HG03432 (cell line): ENCODE results near the gene IL18RAP.

Experiments
- ATAC-seq: cut with Tn5 transposase; IDR thresholded peaks from one replicate; pipeline ENCODE4 v1.9.1; 2021; ENCODE audit warnings: mild to moderate bottlenecking, moderate library complexity; ENCODE audit not compliant: unreplicated experiment

Gene IL18RAP

GRCh38 chr2:102421890-102422759, 835 bp upstream of the IL18RAP start:
- no peak for ATAC-seq

DNA sequence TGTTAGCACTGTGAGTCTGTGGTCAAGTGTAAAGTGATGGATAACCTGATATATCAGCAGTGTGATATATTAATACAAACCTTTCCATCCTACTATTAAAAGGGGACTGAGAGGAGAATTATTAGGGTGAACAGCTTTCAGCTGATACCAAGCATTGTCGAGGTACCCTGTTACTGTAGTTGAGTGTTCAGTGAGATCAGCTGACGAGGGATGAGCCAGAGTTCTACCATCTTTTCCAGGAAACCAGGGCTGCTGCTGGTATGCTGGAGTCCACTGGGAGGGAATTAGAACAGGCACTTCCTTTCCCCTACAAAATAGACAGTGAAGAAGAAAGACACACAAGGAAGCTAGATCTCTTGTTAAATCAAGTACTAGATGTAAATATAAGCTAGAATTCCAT, 408 bp downstream of the IL18RAP start:
- no peak for ATAC-seq

DNA sequence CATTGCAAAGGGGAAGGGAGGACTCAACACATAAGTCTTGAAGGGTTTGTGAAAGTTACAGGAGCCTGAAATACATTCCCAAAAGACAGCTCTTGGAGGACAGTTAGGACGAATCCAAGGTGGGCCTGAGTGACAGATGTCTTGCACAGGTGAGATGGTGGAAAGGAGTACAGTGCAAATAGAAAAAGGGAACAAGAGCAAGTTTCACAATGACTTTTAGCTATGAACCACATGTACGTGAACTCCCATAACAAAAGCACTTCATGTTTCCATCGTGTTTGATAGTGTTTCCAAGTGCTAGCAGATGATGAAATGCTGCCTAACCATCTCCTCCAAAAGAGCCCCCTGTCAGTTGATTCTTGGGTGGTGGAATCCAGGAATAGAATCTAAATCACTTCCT, 1.8 kb downstream of the IL18RAP start:
- ATAC-seq: peak; percentile 94

DNA sequence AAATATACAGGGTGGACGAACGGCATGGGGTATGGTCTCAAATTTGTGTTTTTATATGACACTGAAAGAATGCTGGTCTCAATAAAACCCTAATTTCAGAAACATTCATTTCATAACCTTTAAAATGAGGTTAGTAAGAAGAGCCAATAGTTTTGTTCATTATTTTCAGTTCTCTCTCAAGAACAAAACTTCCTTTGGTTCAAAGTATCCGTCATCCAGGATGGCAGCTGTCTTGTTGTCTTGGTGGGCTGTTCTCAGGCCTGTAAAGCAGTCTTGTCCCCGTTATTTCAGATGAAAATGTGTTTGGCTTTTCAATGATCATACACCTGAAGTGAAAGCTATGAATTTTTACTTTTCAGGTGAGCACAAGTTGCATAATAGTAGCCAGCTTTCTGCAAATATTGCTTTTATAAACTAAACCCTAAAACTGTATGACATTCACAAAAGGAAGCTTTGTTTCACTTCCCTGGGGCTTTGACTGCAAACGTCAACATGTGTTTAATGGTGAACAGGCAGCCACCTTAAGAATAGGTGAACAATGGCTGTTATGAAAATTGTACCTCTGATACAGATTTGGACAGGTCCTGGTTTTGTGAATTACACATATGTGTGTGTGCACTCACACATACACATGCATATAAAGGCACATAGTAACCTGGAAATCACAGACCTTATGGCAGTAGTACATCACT, 2.6 kb downstream of the IL18RAP start:
- peak; percentile 40 for ATAC-seq

DNA sequence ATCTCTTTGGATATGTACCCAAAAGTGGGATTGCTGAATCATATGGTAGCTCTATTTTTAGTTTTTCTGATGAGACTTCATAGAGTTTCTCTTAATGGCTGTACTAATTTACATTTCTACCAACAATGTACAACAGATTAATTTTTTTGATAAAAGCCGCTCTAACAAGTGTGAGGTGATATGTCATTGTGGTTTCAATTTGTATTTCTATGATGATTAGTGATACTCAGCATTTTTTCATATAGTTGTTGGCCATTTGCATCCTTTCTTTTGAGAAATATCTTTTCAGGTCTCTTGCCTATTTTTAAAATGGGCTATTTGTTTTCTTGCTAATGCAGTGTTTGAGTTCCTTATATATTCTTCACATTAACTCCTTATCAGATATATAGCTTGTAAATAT, 4.3 kb downstream of the IL18RAP start:
- no peak for ATAC-seq

DNA sequence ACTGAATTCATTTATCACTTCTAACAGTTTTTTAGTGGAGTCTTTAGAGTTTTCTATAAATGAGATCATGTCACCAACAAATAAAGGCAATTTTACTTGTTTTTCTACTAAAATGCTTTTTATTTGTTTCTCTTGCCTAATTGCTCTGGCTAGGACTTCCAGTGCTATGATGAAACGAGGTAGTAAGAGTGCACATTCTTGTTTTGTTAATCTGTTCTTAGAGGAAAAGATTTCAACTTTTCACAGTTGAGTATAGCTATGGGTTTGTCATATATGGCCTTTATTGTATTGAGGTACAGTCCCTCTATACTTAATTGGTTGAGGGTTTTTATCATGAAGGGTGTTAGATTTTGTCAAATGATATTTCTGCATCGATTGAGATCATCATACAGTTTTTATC, 5.6 kb downstream of the IL18RAP start:
- ATAC-seq: no peak

DNA sequence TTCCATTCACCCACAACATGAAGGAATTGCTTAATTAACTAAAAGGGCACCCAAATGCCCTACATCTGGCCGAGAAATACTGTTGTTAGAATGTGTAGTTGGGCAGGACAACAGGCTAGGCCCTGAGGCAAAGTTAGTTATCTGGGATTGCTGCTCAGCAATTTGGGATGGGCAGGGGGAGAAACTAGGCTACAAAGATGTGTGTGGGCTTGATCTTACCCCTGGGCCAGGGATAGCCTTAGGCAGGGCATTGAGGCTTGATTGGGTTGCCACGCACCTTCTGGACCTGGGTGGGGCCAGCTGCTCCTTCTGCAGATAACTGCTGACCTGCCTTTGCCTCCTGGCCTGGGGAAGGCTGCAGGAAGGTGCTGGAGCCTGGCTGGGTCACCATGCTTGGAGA, 9.4 kb downstream of the IL18RAP start:
- ATAC-seq: no peak

GRCh38 chr2:102433973-102434654, 11.2 kb downstream of the IL18RAP start:
- ATAC-seq: no peak

DNA sequence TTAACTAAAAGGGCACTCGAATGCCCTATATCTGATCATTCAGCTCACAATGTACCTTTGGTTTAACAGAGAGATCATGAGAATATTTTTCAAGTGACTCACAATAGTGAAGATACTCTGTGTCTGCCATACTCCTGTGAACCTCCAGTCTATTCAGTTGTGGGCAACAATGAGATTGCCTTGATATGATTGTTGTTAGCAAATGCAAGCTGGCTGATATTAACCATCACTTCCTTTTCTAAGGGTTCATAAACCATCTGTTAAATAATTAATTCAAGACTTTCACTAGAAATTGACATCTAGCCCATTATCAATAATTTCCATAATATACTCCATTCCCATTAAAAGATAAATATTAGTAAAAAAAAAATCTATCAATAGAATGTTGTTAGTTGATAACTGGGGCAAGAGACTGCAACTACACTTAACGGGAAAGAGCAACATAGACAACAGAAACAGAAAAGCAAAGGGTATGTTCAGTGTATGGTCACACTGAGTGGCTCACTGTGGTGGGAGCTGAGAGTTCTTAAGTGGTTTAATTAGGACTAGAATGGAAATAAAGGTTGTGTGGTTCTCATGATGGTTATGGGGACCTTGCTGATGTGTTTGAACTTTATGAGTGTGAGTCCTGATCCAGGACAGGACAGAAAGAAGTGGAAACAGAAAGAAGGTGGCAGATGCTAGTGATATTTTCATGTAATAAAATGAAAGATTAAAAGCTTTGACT, 11.9 kb downstream of the IL18RAP start:
- ATAC-seq: peak; percentile 62

GRCh38 chr2:102435741-102436140, 12.8 kb downstream of the IL18RAP start:
- no peak for ATAC-seq

DNA sequence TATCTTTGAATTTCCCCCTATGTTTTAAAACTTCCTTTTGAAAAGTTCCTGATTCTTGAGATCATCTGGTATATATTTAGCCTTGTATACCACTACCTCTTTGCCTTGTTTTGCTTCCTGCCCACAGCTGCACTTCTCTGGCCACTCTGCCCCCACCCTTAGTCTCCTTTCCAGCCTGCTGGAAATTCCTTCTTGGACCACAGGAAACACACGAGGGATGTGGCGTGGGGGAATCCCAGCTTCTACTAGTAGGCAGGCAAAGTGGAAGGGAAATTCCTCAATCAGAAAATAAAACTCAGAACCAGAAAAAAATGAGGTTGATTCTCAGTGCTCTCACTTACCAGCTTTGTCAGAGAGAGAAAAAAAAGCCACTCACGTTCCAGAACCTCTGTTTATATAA, 13.4 kb downstream of the IL18RAP start:
- peak; percentile 41 for ATAC-seq

- no peak for ATAC-seq
These were observed 14.2 kb downstream of the IL18RAP start for GRCh38 chr2:102437122-102437521.

DNA sequence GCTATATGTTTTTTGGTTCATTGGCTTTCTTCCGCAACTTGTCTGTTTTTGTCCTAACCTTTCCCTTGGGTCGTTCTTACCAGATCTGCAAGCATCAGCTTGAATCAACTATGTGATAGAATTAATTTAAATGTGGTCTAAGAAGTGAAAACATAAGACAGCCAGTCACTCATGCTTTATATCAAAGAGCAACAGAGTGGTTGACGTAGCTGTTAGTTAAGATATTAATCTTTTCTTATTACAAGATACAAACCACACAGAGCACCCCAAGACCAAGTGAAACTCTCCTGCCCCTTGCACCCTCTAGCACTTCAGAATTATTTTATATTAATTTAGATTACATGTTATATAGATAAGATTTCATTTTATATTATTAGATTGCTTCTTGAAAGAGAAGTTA, 15.2 kb downstream of the IL18RAP start:
- no peak for ATAC-seq

DNA sequence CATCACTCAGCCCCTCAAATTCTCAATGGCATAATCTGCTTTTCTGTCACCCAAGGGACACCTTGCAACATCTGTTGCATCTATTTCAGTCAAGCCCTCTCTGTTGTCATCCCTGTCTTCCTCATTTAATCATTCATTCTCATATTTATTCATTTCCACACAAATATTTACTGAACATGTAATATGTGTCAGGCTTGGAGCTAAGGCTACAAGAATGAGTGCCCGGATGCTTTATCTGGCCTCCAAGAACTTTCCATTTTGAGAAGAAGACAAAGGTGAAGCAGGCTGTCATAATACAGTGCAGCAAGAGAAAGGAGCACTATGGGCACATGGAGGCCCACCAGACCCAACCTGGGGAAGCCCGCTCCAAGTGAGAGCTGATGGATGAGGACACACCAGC, 15.6 kb downstream of the IL18RAP start:
- no peak for ATAC-seq

GRCh38 chr2:102439065-102439695, 16.2 kb downstream of the IL18RAP start:
- ATAC-seq: no peak

DNA sequence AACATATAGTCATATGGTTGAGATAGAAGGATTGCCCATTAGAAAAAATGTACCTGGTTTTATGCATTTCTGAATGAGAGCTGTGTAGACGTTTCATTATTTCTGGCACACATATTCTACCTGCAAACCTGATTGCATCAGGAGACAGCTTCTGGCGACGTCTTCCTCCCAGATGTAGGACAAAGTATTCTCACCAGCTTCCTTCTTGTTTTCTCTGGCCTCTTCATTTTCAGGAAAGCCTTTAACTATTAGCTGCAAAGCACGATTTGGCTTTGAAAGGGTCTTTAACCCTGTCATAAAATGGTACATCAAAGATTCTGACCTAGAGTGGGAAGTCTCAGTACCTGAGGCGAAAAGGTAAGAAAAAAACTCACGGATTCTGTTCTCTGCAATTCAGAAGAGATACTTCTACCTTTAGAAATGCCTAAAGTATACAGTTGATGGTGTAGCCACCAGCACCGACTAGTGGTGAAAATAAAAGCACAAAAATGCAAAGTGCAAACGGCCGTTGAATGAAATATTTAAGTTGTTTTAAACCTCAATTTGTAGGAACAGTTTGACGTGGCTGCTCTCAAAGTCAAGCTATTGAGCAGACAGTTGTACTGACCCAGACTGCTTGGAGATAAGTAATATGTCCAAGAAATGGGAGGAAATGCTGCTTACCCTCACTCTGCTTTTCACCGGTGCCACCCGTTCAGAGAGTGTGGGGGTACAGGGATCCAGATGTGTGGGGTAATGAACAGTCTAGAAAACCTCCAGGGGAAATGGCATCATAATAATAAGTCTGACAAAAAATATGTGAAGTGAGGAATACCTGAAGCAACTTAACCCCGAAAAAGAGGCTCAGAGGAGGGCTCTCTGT, 20.2 kb downstream of the IL18RAP start:
- ATAC-seq: peak; percentile 80

DNA sequence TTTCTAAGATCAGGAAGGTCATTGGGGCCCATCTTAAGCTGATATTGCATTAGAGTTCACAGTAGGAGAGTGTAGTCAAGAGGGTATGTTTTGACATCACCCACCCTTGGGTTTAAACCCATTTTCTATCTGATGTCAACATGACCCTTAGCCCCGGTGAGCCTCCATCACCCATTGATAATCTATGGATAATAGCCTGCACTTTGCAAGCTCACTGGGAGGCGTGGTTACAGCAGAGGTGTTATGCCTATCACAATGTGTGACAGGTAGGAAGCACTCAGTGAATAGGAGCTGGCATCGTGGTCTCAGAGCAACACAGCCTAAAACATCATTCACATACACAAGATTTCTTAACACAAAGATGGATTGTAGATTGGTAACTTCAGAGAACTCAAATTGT, 21.3 kb downstream of the IL18RAP start:
- no peak for ATAC-seq

DNA sequence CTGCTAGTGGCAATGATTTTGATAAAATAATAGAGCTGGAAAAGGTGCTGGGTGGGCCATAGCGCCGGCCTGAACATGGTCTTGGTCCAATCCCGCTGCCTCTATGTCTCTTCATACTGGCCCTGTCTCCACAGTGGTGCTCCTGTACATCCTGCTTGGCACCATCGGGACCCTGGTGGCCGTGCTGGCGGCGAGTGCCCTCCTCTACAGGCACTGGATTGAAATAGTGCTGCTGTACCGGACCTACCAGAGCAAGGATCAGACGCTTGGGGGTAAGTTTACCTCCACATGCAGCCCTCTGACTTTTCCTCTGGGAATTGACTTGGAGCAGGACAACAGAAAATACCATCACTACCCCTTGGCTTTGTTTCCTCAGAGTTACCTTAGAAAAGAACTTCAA, 24.0 kb downstream of the IL18RAP start:
- ATAC-seq: no peak

GRCh38 chr2:102449370-102449974, 26.5 kb downstream of the IL18RAP start:
- peak; percentile 48 for ATAC-seq
